Activated CD4-positive, alpha-beta T cell treated with anti-CD3 and anti-CD28 coated beads for 36 hours (primary cell): ENCODE results near the gene TIMM13. TPM values are rescaled to one million over a fixed set of nuclear protein-coding genes. Genes with fewer than 3 reads are reported as not detected.

ENCODE experiments used
- ATAC-seq: fragments of 200-7000 bp; cut with Tn5 transposase; one replicate; pipeline ENCODE4 v1.10.0; 2021; ENCODE audit warnings: mild to moderate bottlenecking, moderate library complexity
- CTCF ChIA-PET: fragments of 350-600 bp; sonication (Branson Sonifier 250); formaldehyde crosslinking; loops from one replicate; lab custom pipeline; 2021; ENCODE audit warnings: antibody characterized with exemption; lab: Charles Lee
- POLR2A ChIA-PET: fragments of 350-600 bp; sonication (Branson Sonifier 250); formaldehyde crosslinking; loops from one replicate; lab custom pipeline; 2021; ENCODE audit warnings: antibody characterized with exemption, inconsistent platforms; lab: Charles Lee
- DNase-seq: peaks from one replicate; pipeline ENCODE4 v3.0.0-alpha.2; 2020
- H3K27ac Mint-ChIP-seq: one replicate; pipeline ENCODE4 v1.8.0; 2021; ENCODE audit warnings: mixed read lengths
- H3K27me3 Mint-ChIP-seq: one replicate; pipeline ENCODE4 v1.8.0; 2021; ENCODE audit warnings: mixed read lengths
- H3K36me3 Mint-ChIP-seq: one replicate; pipeline ENCODE4 v1.8.0; 2021; ENCODE audit warnings: low read depth, mixed read lengths
- H3K4me1 Mint-ChIP-seq: one replicate; pipeline ENCODE4 v1.8.0; 2021; ENCODE audit warnings: mixed read lengths
- H3K4me3 Mint-ChIP-seq: one replicate; pipeline ENCODE4 v1.8.0; 2021; ENCODE audit warnings: mild to moderate bottlenecking, moderate library complexity, mixed read lengths
- H3K9me3 Mint-ChIP-seq: one replicate; pipeline ENCODE4 v1.8.0; 2021; ENCODE audit warnings: low read depth, mixed read lengths
- intact Hi-C, 2 experiments: fragments of 100-400 bp; cut with DNase I in 1 of 2; cut with micrococcal nuclease in 1 of 2; formaldehyde crosslinking; loops; one replicate each; pipeline versions ENCODE4 v1.14.2 to v1.15.1; 2022 to 2024; cut with DNase I, micrococcal nuclease
- total RNA-seq, 2 experiments: library from RNA; stranded (reverse); gene quantifications; one replicate each; pipeline ENCODE4 v1.2.3, GENCODE V29; 2021

Gene TIMM13
- total RNA-seq, 2 experiments from 2014 or later = 70.7 to 104 TPM

GRCh38 chr19:2392366-2392765, 35.0 kb downstream of the TIMM13 start:
- Mint-ChIP-seq H3K4me3 (no peak overlapping the region), H3K4me1 (peaks cover 2% of the 10 kb centered on the region), H3K27me3 (peaks cover 2% of the 10 kb centered on the region), H3K27ac (no peak overlapping the region), H3K9me3 (no peaks in the 10 kb centered on the region), H3K36me3 (no peaks in the 10 kb centered on the region)
- ChIA-PET CTCF (interaction anchor here (0.5 to 1.8 kb wide), 16 partner anchors 8 to 286 kb away, joined by 3 to 9 read pairs (median 4); partner anchors contain the start of genes LSM7, PLEKHJ1 and SPPL2B), POLR2A (interaction anchor here (0.6 to 1.0 kb wide), 3 partner anchors 35 to 987 kb away, joined by 3 to 7 read pairs (median 4); partner anchors contain the start of genes LMNB2 and TIMM13)
- intact Hi-C loops = loop anchor here in 1 of 2 experiments (5.0 to 10.0 kb wide), 2 partner anchors 118 to 235 kb away; no protein-coding TSS in a partner anchor
- ATAC-seq (no peak), DNase-seq (no peak)

GRCh38 chr19:2391118-2391725, 36.2 kb downstream of the TIMM13 start:
- no peaks in the 10 kb centered on the region for H3K36me3 Mint-ChIP-seq
- POLR2A ChIA-PET = interaction anchor here (0.6 kb wide), 1 partner anchor 124 kb away, joined by 3 read pairs; no protein-coding TSS in a partner anchor
- peak; percentile 80 for ATAC-seq
- intact Hi-C loops = loop anchor here (1.0 to 10.0 kb wide), 7 partner anchors 116 to 240 kb away; partner anchors contain the start of genes PLEKHJ1 (in 2 of the 2), SF3A2 (in 2 of the 2) and AP3D1 (in 1 of the 2)
- H3K27me3 Mint-ChIP-seq = peaks cover 2% of the 10 kb centered on the region
- H3K4me3 Mint-ChIP-seq = no peak overlapping the region
- CTCF ChIA-PET = interaction anchor here (0.6 to 1.2 kb wide), 3 partner anchors 133 to 281 kb away, joined by 3 to 5 read pairs (median 4); partner anchors contain the start of gene AP3D1
- H3K4me1 Mint-ChIP-seq = peaks cover 2% of the 10 kb centered on the region
- DNase-seq = peak; percentile 57
- H3K9me3 Mint-ChIP-seq = no peaks in the 10 kb centered on the region
- H3K27ac Mint-ChIP-seq = no peak overlapping the region

DNA sequence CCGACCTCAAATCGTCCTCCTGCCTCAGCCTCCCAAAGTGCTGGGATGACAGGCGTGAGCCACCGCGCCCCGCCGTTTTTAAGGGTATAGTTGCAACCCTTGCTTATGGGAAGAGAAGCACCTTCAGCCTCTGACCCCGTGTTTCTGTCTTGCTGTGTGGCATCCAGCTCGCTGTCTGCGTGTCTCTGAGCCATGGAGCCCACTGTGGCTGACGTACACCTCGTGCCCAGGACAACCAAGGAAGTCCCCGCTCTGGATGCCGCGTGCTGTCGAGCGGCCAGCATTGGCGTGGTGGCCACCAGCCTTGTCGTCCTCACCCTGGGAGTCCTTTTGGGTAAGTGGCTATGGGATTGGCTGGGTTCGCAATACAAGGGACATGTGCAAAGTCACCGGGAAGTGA, 37.8 kb downstream of the TIMM13 start:
- intact Hi-C loops = no loop called here
- CTCF ChIA-PET = no interaction called here
- H3K27ac Mint-ChIP-seq = no peak overlapping the region
- H3K4me1 Mint-ChIP-seq = peaks cover 2% of the 10 kb centered on the region
- DNase-seq = no peak
- H3K9me3 Mint-ChIP-seq = no peaks in the 10 kb centered on the region
- no peak overlapping the region for H3K4me3 Mint-ChIP-seq
- no peaks in the 10 kb centered on the region for H3K36me3 Mint-ChIP-seq
- no peak for ATAC-seq
- H3K27me3 Mint-ChIP-seq = peaks cover 2% of the 10 kb centered on the region
- POLR2A ChIA-PET = interaction anchor here (0.7 kb wide), 1 partner anchor 208 kb away, joined by 5 read pairs; no protein-coding TSS in a partner anchor

DNA sequence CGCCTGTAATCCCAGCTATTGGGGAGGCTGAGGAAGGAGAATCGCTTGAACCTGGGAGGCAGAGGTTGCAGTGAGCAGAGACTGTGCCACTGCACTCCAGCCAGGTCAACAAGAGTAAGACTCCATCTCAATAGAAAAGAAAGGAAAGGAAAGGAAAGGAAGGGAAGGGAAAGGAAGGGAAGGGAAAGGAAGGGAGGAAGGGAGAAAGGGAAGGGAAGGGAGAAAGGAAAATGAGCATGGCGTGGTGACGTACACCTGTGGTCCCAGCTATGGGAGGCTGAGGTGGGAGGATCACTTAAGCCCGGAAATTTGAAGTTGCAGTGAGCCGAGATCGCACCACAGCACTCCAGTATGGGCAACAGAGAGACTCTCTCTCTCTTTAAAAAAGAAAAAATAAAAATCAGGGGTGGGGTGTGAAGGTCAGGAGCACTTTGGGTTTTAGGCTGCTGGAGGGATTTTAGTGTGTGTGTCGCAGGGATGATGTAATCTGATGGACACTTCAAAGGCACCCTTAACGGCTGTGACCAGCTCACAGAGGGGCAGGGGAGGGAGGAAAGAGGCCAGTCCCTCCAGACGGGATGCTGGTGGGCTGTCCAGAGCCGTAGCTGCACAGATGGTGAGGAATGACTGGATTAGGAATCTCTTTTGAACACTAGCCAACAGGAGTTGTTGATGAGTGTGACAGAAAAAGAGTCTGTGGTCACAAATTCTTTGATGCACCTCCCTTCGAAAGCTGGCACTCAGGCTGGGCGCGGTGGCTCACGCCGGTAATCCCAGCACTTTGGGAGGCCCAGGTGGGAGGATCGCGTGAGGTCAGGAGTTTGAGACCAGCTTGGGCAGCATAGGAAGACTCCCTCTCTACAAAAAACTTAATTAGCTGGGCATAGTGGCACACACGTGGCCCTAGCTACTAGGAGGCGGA, 39.8 kb downstream of the TIMM13 start:
- H3K4me3 Mint-ChIP-seq = no peak overlapping the region
- intact Hi-C loops = no loop called here
- ATAC-seq (no peak), DNase-seq (no peak)
- POLR2A ChIA-PET = no interaction called here
- H3K9me3 Mint-ChIP-seq = no peaks in the 10 kb centered on the region
- H3K4me1 Mint-ChIP-seq = peaks cover 2% of the 10 kb centered on the region
- H3K36me3 Mint-ChIP-seq = no peaks in the 10 kb centered on the region
- H3K27me3 Mint-ChIP-seq = peaks cover 3% of the 10 kb centered on the region
- no peak overlapping the region for H3K27ac Mint-ChIP-seq
- CTCF ChIA-PET = interaction anchor here (1.0 to 1.2 kb wide), 2 partner anchors 32 to 74 kb away, joined by 3 to 4 read pairs; no protein-coding TSS in a partner anchor

- H3K4me1 Mint-ChIP-seq = no peaks in the 10 kb centered on the region
- H3K27ac Mint-ChIP-seq = no peak overlapping the region
- DNase-seq (no peak), ATAC-seq (no peak)
- H3K27me3 Mint-ChIP-seq = peaks cover 4% of the 10 kb centered on the region
- POLR2A ChIA-PET = no interaction called here
- H3K36me3 Mint-ChIP-seq = no peaks in the 10 kb centered on the region
- no peak overlapping the region for H3K4me3 Mint-ChIP-seq
- peaks cover 4% of the 10 kb centered on the region for H3K9me3 Mint-ChIP-seq
- CTCF ChIA-PET = interaction anchor here (2.5 kb wide), 1 partner anchor 7 kb away, joined by 9 read pairs; no protein-coding TSS in a partner anchor
- intact Hi-C loops = no loop called here
Measured at GRCh38 chr19:2385053-2385721, 42.2 kb downstream of the TIMM13 start.

DNA sequence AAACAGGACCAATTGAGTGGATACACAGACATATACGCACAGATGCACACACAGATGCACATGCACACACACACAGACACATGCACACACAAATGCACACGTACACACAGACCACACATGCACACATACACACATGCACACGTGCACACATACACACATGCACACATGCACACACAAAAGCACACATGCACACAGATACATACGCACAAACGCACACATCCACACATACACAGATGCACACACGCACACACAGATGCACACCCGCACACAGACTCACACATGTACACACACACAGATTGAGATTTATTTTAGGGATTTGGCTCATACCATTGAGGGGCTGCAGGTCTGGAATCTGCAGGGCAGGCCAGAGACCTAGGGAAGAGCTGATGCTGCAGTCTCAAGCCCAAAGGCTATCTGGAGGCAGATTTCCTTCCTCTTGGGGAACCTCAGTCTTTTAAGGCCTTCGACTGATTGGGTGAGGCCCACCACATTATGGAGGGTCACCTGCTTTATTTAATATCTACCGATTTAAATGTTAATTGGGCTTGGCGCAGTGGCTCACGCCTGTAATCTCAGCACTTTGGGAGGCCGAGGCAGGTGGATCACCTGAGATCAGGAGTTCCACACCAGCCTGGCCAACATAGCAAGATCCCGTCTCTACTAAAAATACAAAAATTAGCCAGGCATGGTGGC, 44.7 kb downstream of the TIMM13 start:
- ChIA-PET CTCF (interaction anchor here (2.5 kb wide), 1 partner anchor 10 kb away, joined by 9 read pairs; no protein-coding TSS in a partner anchor), POLR2A (no interaction called here)
- Mint-ChIP-seq H3K9me3 (peaks cover 13% of the 10 kb centered on the region), H3K4me3 (no peak overlapping the region), H3K27me3 (peaks cover 4% of the 10 kb centered on the region), H3K27ac (no peak overlapping the region), H3K36me3 (no peaks in the 10 kb centered on the region), H3K4me1 (no peaks in the 10 kb centered on the region)
- ATAC-seq (no peak), DNase-seq (no peak)
- intact Hi-C loops = no loop called here

DNA sequence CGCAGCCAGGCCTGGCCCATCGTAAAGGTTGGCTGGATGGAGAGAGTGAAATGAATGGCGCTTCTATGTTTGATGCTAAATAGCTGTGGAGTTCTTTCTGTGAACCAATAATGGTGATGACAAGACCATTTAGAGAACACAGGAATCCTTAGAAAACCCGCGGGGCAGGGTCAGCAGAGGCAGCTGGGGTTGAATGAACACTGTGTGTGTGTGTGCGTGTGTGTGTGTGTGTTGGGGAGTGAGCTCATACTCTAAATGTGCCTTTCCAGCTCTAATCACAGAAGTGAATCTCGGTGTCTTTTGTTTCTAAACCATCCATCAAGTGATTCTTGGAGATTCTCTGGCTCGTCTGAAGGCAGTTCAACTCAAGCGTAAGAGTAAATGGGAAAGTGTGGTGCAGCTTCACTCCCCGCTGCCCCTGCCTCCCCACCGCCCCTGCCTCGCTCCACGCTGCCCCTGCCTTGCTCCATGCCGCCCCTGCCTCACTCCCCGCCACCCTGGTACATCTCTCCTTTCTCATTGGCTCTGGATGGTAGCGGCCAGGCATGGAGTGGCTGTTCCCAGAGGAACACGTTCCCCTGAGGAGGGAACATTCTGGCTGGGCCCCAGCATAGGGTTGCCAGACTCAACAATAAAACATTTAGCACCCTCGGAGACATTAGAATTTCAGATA, 46.1 kb downstream of the TIMM13 start:
- peaks cover 4% of the 10 kb centered on the region for H3K27me3 Mint-ChIP-seq

DNA sequence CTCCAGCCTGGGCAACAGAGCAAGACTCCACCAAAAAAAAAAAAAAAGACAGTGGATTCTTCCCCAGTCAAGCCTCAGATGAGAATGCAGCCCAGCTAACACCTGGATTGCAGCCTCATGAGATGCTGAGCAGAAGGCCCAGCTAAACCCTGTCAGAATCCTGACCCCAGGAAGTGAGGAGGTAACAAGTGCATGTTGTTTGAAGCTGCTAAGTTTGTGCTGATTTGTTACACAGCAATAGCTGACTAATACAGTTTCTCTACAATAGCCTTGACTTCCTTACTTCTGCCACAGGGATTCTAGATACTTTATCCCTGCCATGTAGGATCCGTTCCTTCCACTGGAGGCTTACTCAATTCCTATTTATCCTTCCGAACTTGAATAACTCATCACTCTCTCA, 46.8 kb downstream of the TIMM13 start:
- H3K9me3 Mint-ChIP-seq = peaks cover 14% of the 10 kb centered on the region
- no peak overlapping the region for H3K27ac Mint-ChIP-seq
- no peak for DNase-seq
- ChIA-PET POLR2A (no interaction called here), CTCF (interaction anchor here (1.0 to 1.1 kb wide), 2 partner anchors 12 to 55 kb away, joined by 3 read pairs; no protein-coding TSS in a partner anchor)
- peaks cover 4% of the 10 kb centered on the region for H3K27me3 Mint-ChIP-seq
- no peaks in the 10 kb centered on the region for H3K36me3 Mint-ChIP-seq
- ATAC-seq = no peak
- H3K4me1 Mint-ChIP-seq = no peaks in the 10 kb centered on the region
- intact Hi-C loops = no loop called here
- H3K4me3 Mint-ChIP-seq = no peak overlapping the region

More for the DNA sequence above, 46.1 kb downstream of the TIMM13 start:
- peaks cover 14% of the 10 kb centered on the region for H3K9me3 Mint-ChIP-seq
- H3K36me3 Mint-ChIP-seq = no peaks in the 10 kb centered on the region
- intact Hi-C loops = no loop called here
- no peak overlapping the region for H3K27ac Mint-ChIP-seq
- ChIA-PET CTCF (no interaction called here), POLR2A (no interaction called here)
- ATAC-seq (no peak), DNase-seq (no peak)
- H3K4me1 Mint-ChIP-seq = no peaks in the 10 kb centered on the region
- H3K4me3 Mint-ChIP-seq = no peak overlapping the region

GRCh38 chr19:2376784-2377519, 50.4 kb downstream of the TIMM13 start:
- ChIA-PET POLR2A (no interaction called here), CTCF (no interaction called here)
- intact Hi-C loops = no loop called here
- H3K27ac Mint-ChIP-seq = no peak overlapping the region
- DNase-seq = no peak
- H3K36me3 Mint-ChIP-seq = no peaks in the 10 kb centered on the region
- H3K27me3 Mint-ChIP-seq = no peaks in the 10 kb centered on the region
- H3K9me3 Mint-ChIP-seq = peaks cover 14% of the 10 kb centered on the region
- ATAC-seq = no peak
- no peaks in the 10 kb centered on the region for H3K4me1 Mint-ChIP-seq
- no peak overlapping the region for H3K4me3 Mint-ChIP-seq
